ENCODE data around the gene SKIDA1. TPM values are rescaled to one million over a fixed set of nuclear protein-coding genes. Genes with fewer than 3 reads are reported as not detected.

Gene SKIDA1
- total and polyA plus RNA-seq, 7 donors = 0.10 to 4.2 (median 2.9) TPM; not detected in 2

DNA sequence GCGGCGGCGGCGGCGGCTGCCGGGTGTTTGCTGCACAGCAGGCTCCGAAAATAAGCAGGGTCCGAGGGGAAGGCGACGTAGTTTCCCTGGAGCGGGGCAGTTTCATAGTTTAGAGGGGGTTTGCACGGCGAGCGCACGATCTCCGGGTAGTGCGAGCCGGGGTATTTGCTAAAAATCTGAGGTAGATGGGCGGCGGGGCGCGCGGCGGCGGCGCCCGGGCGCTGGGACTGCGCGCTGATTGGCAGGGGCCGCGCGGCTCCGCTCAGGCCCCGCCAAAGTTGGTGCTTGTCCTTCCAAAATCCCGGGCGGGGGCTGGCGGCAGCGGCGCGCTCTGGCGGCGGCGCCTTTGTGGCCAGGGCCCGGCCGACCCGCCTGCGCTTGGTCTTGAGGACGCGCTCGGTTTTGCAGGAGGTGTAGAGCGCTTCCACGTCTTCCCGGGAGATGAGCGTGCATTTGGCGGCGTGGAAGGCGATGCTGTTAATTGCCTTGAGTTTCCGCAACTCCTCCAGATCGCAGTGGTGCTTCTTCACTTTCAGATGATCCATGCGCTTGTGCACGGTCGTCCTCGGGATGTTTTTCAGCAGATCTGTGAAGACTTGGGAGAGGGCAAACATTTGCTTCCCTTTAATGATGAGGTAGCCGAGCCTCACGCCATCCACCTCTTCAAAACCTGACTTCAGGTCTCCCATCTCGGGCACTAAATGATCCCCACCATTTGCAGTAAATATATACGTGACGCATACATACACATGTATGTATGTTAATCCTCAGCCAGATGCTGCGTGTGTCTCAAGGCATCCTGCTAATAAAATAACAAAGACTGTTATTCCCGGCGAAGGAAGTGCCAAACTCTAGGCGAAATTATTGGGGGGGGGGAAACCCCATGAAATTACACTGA is 8.1 kb downstream of the SKIDA1 start:
- peaks cover 0 to 73% (median 40%) of the 10 kb centered on the region in 4 donors for H3K4me1 ChIP-seq
- peak; percentile 83 for DNase-seq
- TF ChIP-seq POLR2AphosphoS5 (IDR thresholded peaks at IDR 0.05) (peak in 3 of 4 donors; percentile 14 to 63 (median 40)), CTCF (IDR thresholded peaks at IDR 0.05) (no peak), EP300 (IDR thresholded peaks at IDR 0.05) (no peak), POLR2A (IDR thresholded peaks at IDR 0.05) (no peak)
- intact Hi-C loops (cut with DNase I) = loop anchor here (1.0 to 10.0 kb wide), 3 partner anchors 16 to 1580 kb away; partner anchors contain the start of genes MSRB2 and PIP4K2A
- no peaks in the 10 kb centered on the region for H3K36me3 ChIP-seq
- 1% methylated on average over 73 of the region's 73 CpGs for WGBS, 2 donors
- H3K9me3 ChIP-seq = no peaks in the 10 kb centered on the region
- peak overlapping the region; percentile 86 to 99 (median 92) for H3K27ac ChIP-seq
- peaks cover 0 to 6% (median 0%) of the 10 kb centered on the region in 3 donors for H3K27me3 ChIP-seq
- H3K4me3 ChIP-seq = peak overlapping the region; percentile 45 to 68 (median 64)

DNA sequence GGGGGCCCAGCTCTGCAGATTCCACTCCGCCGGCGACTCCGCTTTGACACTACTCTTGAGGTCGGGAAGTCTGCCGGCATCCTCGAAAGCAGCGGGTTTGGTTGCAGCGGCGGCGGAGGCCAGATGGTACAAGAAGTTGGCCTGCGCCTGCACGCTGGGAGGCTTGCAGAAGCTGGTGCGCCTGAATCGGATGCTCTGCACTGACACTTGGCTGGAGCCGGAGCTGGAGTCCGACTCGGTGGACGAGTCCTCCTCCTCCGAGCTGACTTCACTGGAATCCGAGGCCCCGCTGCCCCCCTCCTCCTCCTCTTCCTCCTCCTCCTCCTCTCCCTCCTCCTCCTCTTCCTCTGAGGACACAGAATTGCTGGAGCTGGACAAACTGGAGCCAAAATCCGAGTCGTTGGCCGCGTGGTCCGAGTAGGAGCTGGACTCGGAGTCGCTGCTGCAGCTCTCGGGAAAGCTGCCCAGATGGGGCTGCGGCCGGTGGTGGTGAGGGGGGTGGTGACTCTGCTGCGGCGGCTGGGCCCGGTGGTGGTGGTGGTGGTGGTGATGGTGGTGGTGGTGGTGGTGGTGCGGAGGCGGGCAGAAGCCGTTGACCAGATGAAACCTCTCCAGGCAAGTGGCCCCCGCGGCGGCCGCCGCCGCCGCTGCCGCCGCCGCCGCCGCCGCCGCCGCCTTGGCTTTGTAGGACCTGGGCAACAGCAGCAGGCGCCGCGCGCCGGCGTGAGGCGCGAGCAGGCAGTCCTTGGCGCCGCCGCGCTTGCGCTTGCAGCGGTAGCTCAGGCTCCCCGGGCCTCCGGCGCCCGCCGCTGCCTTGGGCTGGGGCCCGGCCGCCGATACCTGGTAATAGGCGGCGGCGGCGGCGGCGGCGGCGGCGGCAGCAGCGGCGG is 9.0 kb downstream of the SKIDA1 start:
- intact Hi-C loops (cut with DNase I) = loop anchor here (5.0 to 10.0 kb wide), 2 partner anchors 1198 to 1581 kb away; partner anchors contain the start of genes MSRB2 and PIP4K2A
- TF ChIP-seq POLR2AphosphoS5 (IDR thresholded peaks at IDR 0.05) (peak in 3 of 4 donors; percentile 22 to 41 (median 35)), CTCF (IDR thresholded peaks at IDR 0.05) (no peak)
- peak overlapping the region; percentile 45 to 68 (median 64) for H3K4me3 ChIP-seq
- no peaks in the 10 kb centered on the region for H3K36me3 ChIP-seq
- WGBS, 2 donors = 1% methylated on average over 86 of the region's 86 CpGs
- peaks cover 0 to 6% (median 0%) of the 10 kb centered on the region in 3 donors for H3K27me3 ChIP-seq
- peak; percentile 83 for DNase-seq
- no peaks in the 10 kb centered on the region for H3K9me3 ChIP-seq
- H3K27ac ChIP-seq = peak overlapping the region; percentile 86 to 99 (median 92)
- peaks cover 0 to 73% (median 35%) of the 10 kb centered on the region in 4 donors for H3K4me1 ChIP-seq

DNA sequence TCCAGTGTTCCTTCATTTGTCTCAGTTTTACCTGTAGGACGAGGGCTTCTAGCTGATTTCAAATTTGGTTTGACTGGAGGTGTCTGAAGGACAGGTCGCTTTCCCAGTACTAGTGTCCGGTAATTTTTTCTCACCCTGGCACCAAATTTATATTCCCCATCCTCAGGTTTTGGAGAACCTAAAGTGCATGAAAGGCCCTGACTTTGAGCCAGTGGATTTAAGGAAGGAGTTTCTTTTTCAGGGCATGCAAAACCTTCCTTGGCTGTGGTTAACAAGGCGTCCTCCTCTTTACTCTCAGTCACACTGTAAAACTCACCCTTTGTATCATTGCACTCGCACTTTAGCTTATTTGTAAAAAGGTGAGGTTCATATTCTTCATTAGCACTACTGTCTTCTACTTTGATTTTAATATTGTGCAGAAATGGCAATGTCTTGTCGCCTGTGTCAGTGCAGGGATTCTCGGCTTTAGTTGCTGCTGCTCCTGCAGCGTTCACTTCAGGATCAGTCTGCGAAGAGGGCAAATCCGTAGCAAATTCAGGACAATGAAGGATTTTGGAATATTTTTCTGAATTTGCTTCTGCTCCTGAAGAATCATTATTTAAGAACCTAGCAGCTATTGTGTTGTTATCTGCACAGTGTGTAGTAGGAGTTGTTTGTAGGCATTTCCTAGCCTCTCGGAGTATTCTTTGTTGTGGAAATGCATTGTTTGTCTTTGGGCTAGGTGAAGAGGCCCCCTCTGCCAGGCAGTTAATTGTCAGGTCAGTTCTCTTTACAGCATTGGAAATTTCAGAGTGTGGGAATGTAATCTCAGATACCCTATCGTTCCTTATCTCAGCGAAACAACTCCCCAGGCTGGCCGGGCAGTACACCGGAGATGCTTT is 9.9 kb downstream of the SKIDA1 start:
- intact Hi-C loops (cut with DNase I) = loop anchor here (2.0 to 10.0 kb wide), 3 partner anchors 19 to 1582 kb away; partner anchors contain the start of genes MSRB2 and PIP4K2A
- peaks cover 0 to 73% (median 29%) of the 10 kb centered on the region in 4 donors for H3K4me1 ChIP-seq
- H3K36me3 ChIP-seq = no peaks in the 10 kb centered on the region
- H3K27ac ChIP-seq = peak overlapping the region; percentile 86 to 99 (median 92)
- 51 to 54% methylated on average over 15 of the region's 15 CpGs for WGBS, 2 donors
- H3K9me3 ChIP-seq = no peaks in the 10 kb centered on the region
- H3K27me3 ChIP-seq = peaks cover 0 to 6% (median 0%) of the 10 kb centered on the region in 3 donors
- H3K4me3 ChIP-seq = peak overlapping the region; percentile 45 to 68 (median 64)
- no peak for DNase-seq
- TF ChIP-seq EP300 (IDR thresholded peaks at IDR 0.05) (no peak), CTCF (IDR thresholded peaks at IDR 0.05) (no peak), POLR2A (IDR thresholded peaks at IDR 0.05) (no peak)
